ENCODE results near the gene B4GALNT1. TPM values are rescaled to one million over a fixed set of nuclear protein-coding genes. Genes with fewer than 3 reads are reported as not detected.

Gene B4GALNT1
- total RNA-seq (2022; extraction: Qiagen RNA extraction; ENCODE audit: low read depth) = 34.2 to 52.4 TPM (median 46.8 TPM) in 5 replicates

GRCh38 chr12:57632958-57633840 is at the start of gene B4GALNT1:
TSS of gene B4GALNT1 (minus strand) at chr12:57633201. CDS start at chr12:57632132, 1,069 bp downstream.

GRCh38 chr12:57611108-57611826 is 21.7 kb downstream of the B4GALNT1 start, which contains the start of gene ARHGEF25:
TSS of gene ARHGEF25 (plus strand) at chr12:57611435. CDS start at chr12:57611895, 460 bp downstream.

GRCh38 chr12:57604454-57604991 is 28.5 kb downstream of the B4GALNT1 start, which contains the start of gene DTX3:
TSS of gene DTX3 (plus strand) at chr12:57604824. CDS start at chr12:57606518, 1,694 bp downstream.

GRCh38 chr12:57590864-57591781 is 41.9 kb downstream of the B4GALNT1 start, which contains the start of gene PIP4K2C:
TSS of gene PIP4K2C (plus strand) at chr12:57591192. CDS start at chr12:57591290, 98 bp downstream.

Other genes starting within 250 kb of the B4GALNT1 start
- 8.7 to 11.4 TPM (median 10.0 TPM) in 5 replicates for gene R3HDM2, start 202.2 kb downstream of the B4GALNT1 start, total RNA-seq (2022; extraction: Qiagen RNA extraction; ENCODE audit: low read depth)
- gene INHBC, start 198.4 kb downstream of the B4GALNT1 start, total RNA-seq (2022; extraction: Qiagen RNA extraction; ENCODE audit: low read depth) = not detected in 5 replicates
- 0.07 to 0.22 TPM (median 0.15 TPM) in 4 of 5 replicates, not detected in the other for gene INHBE, start 177.9 kb downstream of the B4GALNT1 start, total RNA-seq (2022; extraction: Qiagen RNA extraction; ENCODE audit: low read depth)
- 9.3 to 13.8 TPM (median 11.2 TPM) in 5 replicates for gene GLI1, start 173.4 kb downstream of the B4GALNT1 start, total RNA-seq (2022; extraction: Qiagen RNA extraction; ENCODE audit: low read depth)
- gene ARHGAP9, start 153.3 kb downstream of the B4GALNT1 start, total RNA-seq (2022; extraction: Qiagen RNA extraction; ENCODE audit: low read depth) = 0.11 to 0.69 TPM (median 0.43 TPM) in 5 replicates
- 134 to 275 TPM (median 156 TPM) in 5 replicates for gene MARS1, start 145.1 kb downstream of the B4GALNT1 start, total RNA-seq (2022; extraction: Qiagen RNA extraction; ENCODE audit: low read depth)
- 26.2 to 39.6 TPM (median 33.3 TPM) in 5 replicates for gene DDIT3, start 112.7 kb downstream of the B4GALNT1 start, total RNA-seq (2022; extraction: Qiagen RNA extraction; ENCODE audit: low read depth)
- gene MBD6, start 110.4 kb downstream of the B4GALNT1 start, total RNA-seq (2022; extraction: Qiagen RNA extraction; ENCODE audit: low read depth) = 24.5 to 31.9 TPM (median 28.6 TPM) in 5 replicates
- 103 to 160 TPM (median 117 TPM) in 5 replicates for gene DCTN2, start 86.0 kb downstream of the B4GALNT1 start, total RNA-seq (2022; extraction: Qiagen RNA extraction; ENCODE audit: low read depth)
- gene KIF5A, start 83.2 kb downstream of the B4GALNT1 start, total RNA-seq (2022; extraction: Qiagen RNA extraction; ENCODE audit: low read depth) = 0.18 to 0.30 TPM (median 0.21 TPM) in 5 replicates
- 40.0 to 50.3 TPM (median 42.2 TPM) in 5 replicates for gene PIP4K2C, start 42.0 kb downstream of the B4GALNT1 start, total RNA-seq (2022; extraction: Qiagen RNA extraction; ENCODE audit: low read depth)
- gene DTX3, start 28.4 kb downstream of the B4GALNT1 start, total RNA-seq (2022; extraction: Qiagen RNA extraction; ENCODE audit: low read depth) = 17.1 to 19.8 TPM (median 17.7 TPM) in 5 replicates
- 5.6 to 6.9 TPM (median 6.1 TPM) in 5 replicates for gene ARHGEF25, start 21.8 kb downstream of the B4GALNT1 start, total RNA-seq (2022; extraction: Qiagen RNA extraction; ENCODE audit: low read depth)
- 112 to 120 TPM (median 115 TPM) in 5 replicates for gene OS9, start 60.9 kb upstream of the B4GALNT1 start, total RNA-seq (2022; extraction: Qiagen RNA extraction; ENCODE audit: low read depth)
- gene AGAP2, start 105.5 kb upstream of the B4GALNT1 start, total RNA-seq (2022; extraction: Qiagen RNA extraction; ENCODE audit: low read depth) = 0.06 to 0.17 TPM (median 0.13 TPM) in 5 replicates
- gene TSPAN31, start 111.8 kb upstream of the B4GALNT1 start, total RNA-seq (2022; extraction: Qiagen RNA extraction; ENCODE audit: low read depth) = 15.5 to 19.6 TPM (median 18.9 TPM) in 5 replicates
- 245 to 308 TPM (median 257 TPM) in 5 replicates for gene CDK4, start 119.1 kb upstream of the B4GALNT1 start, total RNA-seq (2022; extraction: Qiagen RNA extraction; ENCODE audit: low read depth)
- 4.9 to 7.8 TPM (median 7.3 TPM) in 5 replicates for gene MARCHF9, start 121.9 kb upstream of the B4GALNT1 start, total RNA-seq (2022; extraction: Qiagen RNA extraction; ENCODE audit: low read depth)
- gene CYP27B1, start 133.9 kb upstream of the B4GALNT1 start, total RNA-seq (2022; extraction: Qiagen RNA extraction; ENCODE audit: low read depth) = 2.0 to 4.0 TPM (median 2.2 TPM) in 5 replicates
- 52.8 to 58.9 TPM (median 56.8 TPM) in 5 replicates for gene METTL1, start 138.9 kb upstream of the B4GALNT1 start, total RNA-seq (2022; extraction: Qiagen RNA extraction; ENCODE audit: low read depth)
- gene EEF1AKMT3, start 139.4 kb upstream of the B4GALNT1 start, total RNA-seq (2022; extraction: Qiagen RNA extraction; ENCODE audit: low read depth) = 6.0 to 6.8 TPM (median 6.5 TPM) in 5 replicates
- 71.8 to 78.2 TPM (median 76.6 TPM) in 5 replicates for gene TSFM, start 149.6 kb upstream of the B4GALNT1 start, total RNA-seq (2022; extraction: Qiagen RNA extraction; ENCODE audit: low read depth)
- gene AVIL, start 185.5 kb upstream of the B4GALNT1 start, total RNA-seq (2022; extraction: Qiagen RNA extraction; ENCODE audit: low read depth) = 0.39 to 1.1 TPM (median 0.62 TPM) in 5 replicates
- gene CTDSP2, start 213.5 kb upstream of the B4GALNT1 start, total RNA-seq (2022; extraction: Qiagen RNA extraction; ENCODE audit: low read depth) = 45.4 to 60.2 TPM (median 56.6 TPM) in 5 replicates

All from A549 treated with DMSO at 1 μM for 4 hours (cell line).